ENCODE results near the gene FHOD3. TPM values are rescaled to one million over a fixed set of nuclear protein-coding genes. Genes with fewer than 3 reads are reported as not detected.

Gene FHOD3
- total and polyA plus RNA-seq, 2 experiments from 2014 or later = 2.7 to 8.7 TPM

GRCh38 chr18:36648803-36649202 lies 351.3 kb downstream of the FHOD3 start:
- peaks cover 2% of the 10 kb centered on the region for H3K27me3 Mint-ChIP-seq (ENCODE audit: insufficient read depth, low read depth, poor library complexity)
- H3K9me3 Mint-ChIP-seq = no peaks in the 10 kb centered on the region
- TF ChIP-seq CREB1 (CRISPR knock-in tag; IDR thresholded peaks at IDR 0.05; ENCODE audit: low read depth) (no peak), EZH2 (IDR thresholded peaks at IDR 0.05; ENCODE audit: low read depth, unreplicated experiment) (no peak), ZNF462 (CRISPR knock-in tag; IDR thresholded peaks at IDR 0.05) (no peak), STAT1 (IDR thresholded peaks at IDR 0.05; ENCODE audit: unreplicated experiment) (no peak), CTCF (conservative IDR thresholded peaks at IDR 0.05; ENCODE audit: low read depth in 2 of 2) (no peak), ZNF331 (CRISPR knock-in tag; IDR thresholded peaks at IDR 0.05; ENCODE audit: low read depth) (no peak), JUNB (IDR thresholded peaks at IDR 0.05; ENCODE audit: unreplicated experiment) (no peak), ZNF114 (CRISPR knock-in tag; IDR thresholded peaks at IDR 0.05) (no peak), ETS1 (IDR thresholded peaks at IDR 0.05) (no peak), NANOG (IDR thresholded peaks at IDR 0.05; ENCODE audit: borderline replicate concordance) (no peak), REST (IDR thresholded peaks at IDR 0.05; ENCODE audit: unreplicated experiment) (no peak)
- no peak overlapping the region for H3K4me3 Mint-ChIP-seq
- ATAC-seq (no peak), DNase-seq (ENCODE audit: low spot score) (no peak)
- H3K27ac ChIP-seq (ENCODE audit: low read depth) = no peak overlapping the region
- H3K36me3 Mint-ChIP-seq (ENCODE audit: low read depth) = no peaks in the 10 kb centered on the region
- H3K4me3 ChIP-seq = no peak overlapping the region
- no peaks in the 10 kb centered on the region for H3F3A ChIP-seq (replicated peaks; ENCODE audit: low read depth)
- H3K4me1 ChIP-seq (ENCODE audit: insufficient read depth) = no peaks in the 10 kb centered on the region
- no peaks in the 10 kb centered on the region for H3K9me2 ChIP-seq (ENCODE audit: insufficient read depth)
- H2AFZ ChIP-seq = no peak overlapping the region
- no peaks in the 10 kb centered on the region for H3K79me2 ChIP-seq (replicated peaks; ENCODE audit: insufficient read depth)
- no peaks in the 10 kb centered on the region; the same call in 1 of the 2 replicates for H4K20me1 ChIP-seq (replicated peaks; ENCODE audit: insufficient read depth)
- peaks cover 7% of the 10 kb centered on the region for H3K4me1 Mint-ChIP-seq
- H3K36me3 ChIP-seq (ENCODE audit: insufficient read depth) = no peaks in the 10 kb centered on the region
- no peak overlapping the region for H3K27ac Mint-ChIP-seq
- H3K27me3 ChIP-seq (ENCODE audit: insufficient read depth) = no peaks in the 10 kb centered on the region
- H3K4me2 ChIP-seq = no peak overlapping the region
